Tibial nerve (tissue), 4 donors: ENCODE data around the gene CEACAM4. TPM values are rescaled to one million over a fixed set of nuclear protein-coding genes. Genes with fewer than 3 reads are reported as not detected.

Source experiments
- DNase-seq, 2 donors: peaks; one replicate each; pipeline ENCODE4 v3.0.0-alpha.2; 2019; ENCODE audit warnings: low spot score in 2 of 2
- H3K27ac ChIP-seq, 4 donors: fragments of 200-600 bp; sonication (generic) in 3 of 4; one replicate each; pipeline ENCODE4 v1.5.1; 2017 to 2019; ENCODE audit warnings: mild to moderate bottlenecking in 1 of 4
- H3K27me3 ChIP-seq, 2 donors: fragments of 200-600 bp; sonication (generic) in 1 of 2; one replicate each; pipeline versions ENCODE4 v1.5.1 to v1.6.0; 2017 to 2019
- H3K36me3 ChIP-seq, 3 donors: fragments of 200-600 bp; sonication (generic); one replicate each; pipeline ENCODE4 v1.5.1; 2018 to 2019
- H3K4me1 ChIP-seq, 4 donors: fragments of 200-600 bp; sonication (generic) in 3 of 4; one replicate each; pipeline ENCODE4 v1.5.1; 2017 to 2019
- H3K4me3 ChIP-seq, 4 donors: fragments of 200-600 bp; sonication (generic) in 3 of 4; one replicate each; pipeline ENCODE4 v1.5.1; 2017 to 2019; ENCODE audit warnings: mild to moderate bottlenecking in 1 of 4, moderate library complexity in 1 of 4
- H3K9me3 ChIP-seq, 4 donors: fragments of 200-600 bp; sonication (generic) in 3 of 4; one replicate each; pipeline ENCODE4 v1.5.1; 2017 to 2019
- CTCF ChIP-seq, 5 experiments: fragments of 200-600 bp in 3 of 5; fragments of 450-650 bp in 2 of 5; sonication (generic) in 3 of 5; IDR thresholded peaks; one replicate each; pipeline ENCODE4 v1.5.1; 2016 to 2019; ENCODE audit warnings: antibody characterized with exemption in 5 of 5, mild to moderate bottlenecking in 3 of 5, moderate library complexity in 2 of 5
- EP300 ChIP-seq, 2 donors: sonication (generic); formaldehyde crosslinking; IDR thresholded peaks; one replicate each; pipeline ENCODE4 v1.6.1; 2017; ENCODE audit warnings: antibody characterized with exemption in 2 of 2, mild to moderate bottlenecking in 1 of 2
- POLR2A ChIP-seq, 2 donors: fragments of 450-650 bp; IDR thresholded peaks; one replicate each; pipeline ENCODE4 v1.6.1; 2017; ENCODE audit warnings: antibody characterized with exemption in 2 of 2, mild to moderate bottlenecking in 2 of 2, moderate library complexity in 2 of 2
- WGBS, 2 donors: methylation state at CpG; one replicate each; pipeline ENCODE4 v1.1.5; 2018; 5-methylcytosine and 5-hydroxymethylcytosine counted together
- total RNA-seq, 4 donors: library from RNA; depleted of rRNA; stranded (reverse); fragments of >200 nt; gene quantifications; one replicate each; pipeline ENCODE4 v1.1.0, GENCODE V29; 2016

Gene CEACAM4
- total RNA-seq, 4 donors from 2014 or later = 0.60 to 1.7 (median 1.6) TPM; not detected in 1

GRCh38 chr19:41578886-41579285 is 48.0 kb downstream of the CEACAM4 start:
- H3K9me3 ChIP-seq = peaks cover 0 to 33% (median 0%) of the 10 kb centered on the region in 4 donors
- peaks cover 0 to 5% (median 0%) of the 10 kb centered on the region in 3 donors for H3K36me3 ChIP-seq
- no peaks in the 10 kb centered on the region for H3K27me3 ChIP-seq
- TF ChIP-seq CTCF (IDR thresholded peaks at IDR 0.05) (no peak), EP300 (IDR thresholded peaks at IDR 0.05) (no peak), POLR2A (IDR thresholded peaks at IDR 0.05) (no peak)
- H3K4me3 ChIP-seq = no peak overlapping the region
- no peaks in the 10 kb centered on the region for H3K4me1 ChIP-seq
- DNase-seq = no peak
- WGBS, 2 donors = 66 to 67% methylated on average over 2 of the region's 2 CpGs
- H3K27ac ChIP-seq = no peak overlapping the region

- no peaks in the 10 kb centered on the region for H3K4me1 ChIP-seq
- no peak overlapping the region for H3K27ac ChIP-seq
- H3K36me3 ChIP-seq = peaks cover 0 to 5% (median 0%) of the 10 kb centered on the region in 3 donors
- no peaks in the 10 kb centered on the region for H3K27me3 ChIP-seq
- no peak for DNase-seq
- peaks cover 0 to 27% (median 0%) of the 10 kb centered on the region in 4 donors for H3K9me3 ChIP-seq
- TF ChIP-seq EP300 (IDR thresholded peaks at IDR 0.05) (no peak), CTCF (IDR thresholded peaks at IDR 0.05) (no peak), POLR2A (IDR thresholded peaks at IDR 0.05) (no peak)
- no peak overlapping the region for H3K4me3 ChIP-seq
- 60 to 71% methylated on average over 2 of the region's 2 CpGs for WGBS, 2 donors
Observed at GRCh38 chr19:41577833-41578232, 49.0 kb downstream of the CEACAM4 start.

- TF ChIP-seq CTCF (IDR thresholded peaks at IDR 0.05) (no peak), POLR2A (IDR thresholded peaks at IDR 0.05) (no peak), EP300 (IDR thresholded peaks at IDR 0.05) (no peak)
- Histone ChIP-seq H3K27me3 (no peaks in the 10 kb centered on the region), H3K27ac (no peak overlapping the region), H3K36me3 (peaks cover 0 to under 1% (median 0%) of the 10 kb centered on the region in 3 donors), H3K9me3 (peaks cover 0 to 21% (median 0%) of the 10 kb centered on the region in 4 donors), H3K4me3 (no peak overlapping the region), H3K4me1 (no peaks in the 10 kb centered on the region)
- 65 to 75% methylated on average over 19 of the region's 19 CpGs for WGBS, 2 donors
- DNase-seq = no peak
Observed at GRCh38 chr19:41577144-41577830, 49.6 kb downstream of the CEACAM4 start.

GRCh38 chr19:41575998-41576397 is 50.9 kb downstream of the CEACAM4 start, which contains the start of gene CEACAM21:
TSS of gene CEACAM21 (plus strand) at chr19:41576166. CDS start at chr19:41576275, 109 bp downstream.
- Histone ChIP-seq H3K4me3 (peak within 1 kb of the TSS in 1 of 4 donors; percentile 34), H3K36me3 (no peaks in the 10 kb centered on the region), H3K4me1 (no peaks in the 10 kb centered on the region), H3K27ac (peak within 1 kb of the TSS in 1 of 4 donors; percentile 52), H3K27me3 (no peaks in the 10 kb centered on the region), H3K9me3 (peaks cover 0 to 8% (median 0%) of the 10 kb centered on the region in 4 donors)
- TF ChIP-seq EP300 (IDR thresholded peaks at IDR 0.05) (no peak), POLR2A (IDR thresholded peaks at IDR 0.05) (no peak), CTCF (IDR thresholded peaks at IDR 0.05) (no peak)
- 19 to 26% methylated on average over 4 of the region's 4 CpGs for WGBS, 2 donors
- peak in 1 of 2 donors; percentile 34 for DNase-seq

- Histone ChIP-seq H3K27ac (no peak overlapping the region), H3K9me3 (peaks cover 0 to 4% (median 2%) of the 10 kb centered on the region in 4 donors), H3K27me3 (peaks cover 0 to 11% of the 10 kb centered on the region in 2 donors), H3K36me3 (no peaks in the 10 kb centered on the region), H3K4me1 (no peaks in the 10 kb centered on the region), H3K4me3 (no peak overlapping the region)
- DNase-seq = peak; percentile 66 to 85
- TF ChIP-seq CTCF (IDR thresholded peaks at IDR 0.05) (peak; percentile 65 to 82 (median 75)), POLR2A (IDR thresholded peaks at IDR 0.05) (no peak), EP300 (IDR thresholded peaks at IDR 0.05) (no peak)
- WGBS, 2 donors = 0 to 4% methylated on average over 7 of the region's 7 CpGs
Observed at GRCh38 chr19:41570639-41571112, 56.2 kb downstream of the CEACAM4 start.
